ENCODE data around the gene L3MBTL4.
"Not testable (repeated sequence)": the region's sequence is repeated elsewhere in the genome, so short reads cannot be mapped to it uniquely, and the experiment has no call there.

DNA sequence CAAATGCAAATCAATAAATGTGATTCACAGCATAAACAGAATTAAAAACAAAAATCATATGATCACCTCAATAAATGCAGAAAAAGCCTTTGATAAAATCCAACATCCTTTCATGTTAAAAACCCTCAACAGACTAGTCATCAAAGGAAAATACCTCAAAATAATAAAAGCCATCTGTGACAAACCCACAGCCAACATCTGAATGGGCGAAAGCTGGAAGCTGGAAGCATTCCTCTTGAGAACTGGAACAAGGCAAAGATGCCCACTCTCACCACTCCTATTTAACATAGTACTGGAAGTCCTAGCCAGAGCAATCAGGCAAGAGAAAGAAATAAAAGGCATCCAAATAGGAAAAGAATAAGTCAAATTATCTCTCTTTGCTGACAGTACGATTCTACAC is 367.1 kb downstream of the L3MBTL4 start:
- TF ChIP-seq, protein P1, sequence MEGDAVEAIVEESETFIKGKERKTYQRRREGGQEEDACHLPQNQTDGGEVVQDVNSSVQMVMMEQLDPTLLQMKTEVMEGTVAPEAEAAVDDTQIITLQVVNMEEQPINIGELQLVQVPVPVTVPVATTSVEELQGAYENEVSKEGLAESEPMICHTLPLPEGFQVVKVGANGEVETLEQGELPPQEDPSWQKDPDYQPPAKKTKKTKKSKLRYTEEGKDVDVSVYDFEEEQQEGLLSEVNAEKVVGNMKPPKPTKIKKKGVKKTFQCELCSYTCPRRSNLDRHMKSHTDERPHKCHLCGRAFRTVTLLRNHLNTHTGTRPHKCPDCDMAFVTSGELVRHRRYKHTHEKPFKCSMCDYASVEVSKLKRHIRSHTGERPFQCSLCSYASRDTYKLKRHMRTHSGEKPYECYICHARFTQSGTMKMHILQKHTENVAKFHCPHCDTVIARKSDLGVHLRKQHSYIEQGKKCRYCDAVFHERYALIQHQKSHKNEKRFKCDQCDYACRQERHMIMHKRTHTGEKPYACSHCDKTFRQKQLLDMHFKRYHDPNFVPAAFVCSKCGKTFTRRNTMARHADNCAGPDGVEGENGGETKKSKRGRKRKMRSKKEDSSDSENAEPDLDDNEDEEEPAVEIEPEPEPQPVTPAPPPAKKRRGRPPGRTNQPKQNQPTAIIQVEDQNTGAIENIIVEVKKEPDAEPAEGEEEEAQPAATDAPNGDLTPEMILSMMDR (IDR thresholded peaks at IDR 0.05 in 4 of 5, conservative IDR thresholded peaks at IDR 0.05 in 1 of 5), result not testable (repeated sequence)
- not testable (repeated sequence) for TF ChIP-seq POLR2A (IDR thresholded peaks at IDR 0.05)

All from gastrocnemius medialis (tissue), 4 donors.